Keratinocyte (primary cell): ENCODE results near the gene ARHGEF25. TPM values are rescaled to one million over a fixed set of nuclear protein-coding genes. Genes with fewer than 3 reads are reported as not detected.

Experiments used
- DNase-seq: peaks from one replicate; pipeline ENCODE4 v3.0.0-alpha.2; 2011; ENCODE audit warnings: low read depth, missing footprints, low spot score
- FAIRE-seq: peaks from 2 replicates; lab custom pipeline; 2011; peaks lifted over from hg19 to GRCh38; lab: Jason Lieb, UNC
- H2AFZ ChIP-seq: 2 replicates; pipeline ENCODE4 v1.6.0; 2012; ENCODE audit warnings: low read length, control low read depth, inconsistent platforms; ENCODE audit not compliant: control insufficient read depth
- H3K27ac ChIP-seq: 2 replicates; pipeline ENCODE4 v1.5.1; 2011; ENCODE audit warnings: low read length; ENCODE audit not compliant: control insufficient read depth, insufficient read depth
- H3K27me3 ChIP-seq: 3 replicates; pipeline ENCODE4 v1.6.0; 2011; ENCODE audit warnings: low read length; ENCODE audit not compliant: control insufficient read depth, insufficient read depth; ENCODE audit errors: extremely low read depth
- H3K36me3 ChIP-seq, 2 experiments: 2 replicates in 1 of 2; 3 replicates in 1 of 2; pipeline ENCODE4 v1.5.1; 2011; ENCODE audit warnings: low read length in 2 of 2, mild to moderate bottlenecking in 1 of 2; ENCODE audit not compliant: control insufficient read depth in 2 of 2, insufficient read depth in 2 of 2; ENCODE audit errors: extremely low read depth in 1 of 2
- H3K4me1 ChIP-seq: 3 replicates; pipeline ENCODE4 v1.5.1; 2011; ENCODE audit warnings: low read length; ENCODE audit not compliant: control insufficient read depth, insufficient read depth; ENCODE audit errors: extremely low read depth
- H3K4me2 ChIP-seq: 3 replicates; pipeline ENCODE4 v1.6.0; 2011; ENCODE audit warnings: low read depth, low read length; ENCODE audit not compliant: control insufficient read depth, insufficient read depth; ENCODE audit errors: extremely low read depth
- H3K4me3 ChIP-seq, 3 experiments: fragments of 200-600 bp in 1 of 3; sonication (generic) in 1 of 3; 2 replicates in 2 of 3; 3 replicates in 1 of 3; pipeline ENCODE4 v1.5.1; 2011 to 2016; ENCODE audit warnings: low read length in 3 of 3, mild to moderate bottlenecking in 3 of 3, control low read depth in 2 of 3, inconsistent platforms in 1 of 3, low read depth in 1 of 3, mixed read lengths in 1 of 3, mixed run types in 1 of 3, moderate library complexity in 1 of 3; ENCODE audit not compliant: control insufficient read depth in 2 of 3, insufficient read depth in 2 of 3; ENCODE audit errors: extremely low read depth in 1 of 3
- H3K79me2 ChIP-seq: 2 replicates; pipeline ENCODE4 v1.6.0; 2012; ENCODE audit warnings: low read length; ENCODE audit not compliant: control insufficient read depth, insufficient read depth
- H3K9ac ChIP-seq: 3 replicates; pipeline ENCODE4 v1.6.0; 2011; ENCODE audit warnings: low read length; ENCODE audit not compliant: control insufficient read depth, insufficient read depth; ENCODE audit errors: extremely low read depth
- H3K9me1 ChIP-seq: 3 replicates; pipeline ENCODE4 v1.6.0; 2011; ENCODE audit warnings: low read length; ENCODE audit not compliant: control insufficient read depth, insufficient read depth; ENCODE audit errors: extremely low read depth
- H3K9me3 ChIP-seq: 2 replicates; pipeline ENCODE4 v1.5.1; 2012; ENCODE audit warnings: low read depth, low read length; ENCODE audit not compliant: control insufficient read depth
- H4K20me1 ChIP-seq: 3 replicates; pipeline ENCODE4 v1.6.0; 2011; ENCODE audit warnings: low read length; ENCODE audit not compliant: control insufficient read depth, insufficient read depth; ENCODE audit errors: extremely low read depth
- CTCF ChIP-seq, 3 experiments: IDR thresholded peaks in 1 of 3; conservative IDR thresholded peaks in 1 of 3; optimal IDR thresholded peaks in 1 of 3; 2 replicates in 2 of 3; 3 replicates in 1 of 3; pipeline versions ENCODE3 to v1.5.1; 2011; ENCODE audit warnings: low read length in 3 of 3, mild to moderate bottlenecking in 3 of 3, moderate library complexity in 2 of 3, control low read depth in 1 of 3, inconsistent platforms in 1 of 3; ENCODE audit not compliant: insufficient read depth in 2 of 3; ENCODE audit errors: extremely low read depth in 1 of 3
- EZH2 ChIP-seq: IDR thresholded peaks from one replicate; pipeline ENCODE4 v1.6.1; 2012; ENCODE audit warnings: inconsistent platforms, mild to moderate bottlenecking, low read length, moderate library complexity
- dilution Hi-C: fragments of 300-500 bp; cut with MboI; formaldehyde crosslinking; loops from one replicate; pipeline ENCODE4 v1.7.0; 2020; ENCODE audit warnings: low sequenced_read_pairs; ENCODE audit not compliant: extremely low pct_ligation_motif_present
- polyA plus RNA-seq, 5 experiments: library from polyadenylated mRNA; depleted of rRNA in 3 of 5; stranded (reverse) in 3 of 5; stranded (forward) in 1 of 5; unstranded in 1 of 5; fragments of >200 nt; gene quantifications; 1 replicate in 1 of 5; 2 replicates in 3 of 5; 3 replicates in 1 of 5; pipeline versions ENCODE4 v1.2.1 to v1.2.3, GENCODE V29; 2011 to 2012; ENCODE audit warnings: missing spikeins in 2 of 5, low read depth in 1 of 5, low replicate concordance in 1 of 5

The ARHGEF25 gene
- polyA plus RNA-seq, 1 donor (not counting 4 experiments of a cell fraction or from before 2014, with no cell fraction given): 0.12 TPM

GRCh38 chr12:57621497-57622292 is 10.5 kb downstream of the ARHGEF25 start:
- no peaks in the 10 kb centered on the region for H3K9me3 ChIP-seq
- H3K4me3 ChIP-seq: peak overlapping the region in 2 of 3 experiments; percentile 24 to 39
- peak overlapping the region; percentile 75 for H3K4me2 ChIP-seq
- no peaks in the 10 kb centered on the region for H3K36me3 ChIP-seq
- dilution Hi-C loops: no loop called here
- H2AFZ ChIP-seq: no peak overlapping the region
- no peaks in the 10 kb centered on the region for H3K79me2 ChIP-seq
- peak; percentile 61 to 98 (median 84) for TF ChIP-seq CTCF (optimal IDR thresholded peaks at IDR 0.05 in 1 of 3, IDR thresholded peaks at IDR 0.05 in 1 of 3, conservative IDR thresholded peaks at IDR 0.05 in 1 of 3; ENCODE audit: extremely low read depth in 1 of 3, insufficient read depth in 2 of 3, low read length in 3 of 3)
- TF ChIP-seq EZH2: peak; percentile 85
- H3K4me1 ChIP-seq: peaks cover 17% of the 10 kb centered on the region
- DNase-seq: no peak
- H4K20me1 ChIP-seq: peaks cover 3% of the 10 kb centered on the region
- H3K9ac ChIP-seq: no peak overlapping the region
- H3K27me3 ChIP-seq: peaks cover 90% of the 10 kb centered on the region
- no peak overlapping the region for H3K27ac ChIP-seq
- H3K9me1 ChIP-seq: no peaks in the 10 kb centered on the region
- no peak for FAIRE-seq

- Histone ChIP-seq H3K27me3 (peaks cover 96% of the 10 kb centered on the region), H3K27ac (no peak overlapping the region), H3K9ac (no peak overlapping the region), H3K36me3 (no peaks in the 10 kb centered on the region), H4K20me1 (peaks cover 3% of the 10 kb centered on the region), H3K9me1 (no peaks in the 10 kb centered on the region), H3K4me2 (no peak overlapping the region), H2AFZ (no peak overlapping the region), H3K79me2 (no peaks in the 10 kb centered on the region), H3K4me3 (no peak overlapping the region), H3K4me1 (peaks cover 17% of the 10 kb centered on the region), H3K9me3 (no peaks in the 10 kb centered on the region)
- dilution Hi-C loops: no loop called here
- FAIRE-seq (no peak), DNase-seq (no peak)
- no peak for TF ChIP-seq EZH2
- no peak for TF ChIP-seq CTCF (optimal IDR thresholded peaks at IDR 0.05 in 1 of 3, IDR thresholded peaks at IDR 0.05 in 1 of 3, conservative IDR thresholded peaks at IDR 0.05 in 1 of 3; ENCODE audit: extremely low read depth in 1 of 3, insufficient read depth in 2 of 3, low read length in 3 of 3)
These were observed 11.3 kb downstream of the ARHGEF25 start for GRCh38 chr12:57622293-57623245.
